ENCODE data around the gene GSTM3.

Gene GSTM3

GRCh38 chr1:109730666-109731065 is 10.2 kb downstream of the GSTM3 start:
- Histone ChIP-seq H3K4me1 (ENCODE audit: control insufficient read depth, low read depth, low read length) (peaks cover 21% of the 10 kb centered on the region), H3K9ac (ENCODE audit: low read length) (no peak overlapping the region), H3K27ac (ENCODE audit: low read length) (no peak overlapping the region), H3K27me3 (ENCODE audit: control insufficient read depth, insufficient read depth, low read length) (no peaks in the 10 kb centered on the region), H3K4me3 (ENCODE audit: low read length) (no peak overlapping the region), H3K9me3 (ENCODE audit: control insufficient read depth, low read depth, low read length) (no peaks in the 10 kb centered on the region), H3K36me3 (ENCODE audit: control insufficient read depth, low read depth, low read length) (no peaks in the 10 kb centered on the region)

- Histone ChIP-seq H3K9ac (ENCODE audit: low read length) (no peak overlapping the region), H3K4me1 (ENCODE audit: control insufficient read depth, low read depth, low read length) (peaks cover 21% of the 10 kb centered on the region), H3K36me3 (ENCODE audit: control insufficient read depth, low read depth, low read length) (no peaks in the 10 kb centered on the region), H3K27me3 (ENCODE audit: control insufficient read depth, insufficient read depth, low read length) (no peaks in the 10 kb centered on the region), H3K27ac (ENCODE audit: low read length) (no peak overlapping the region), H3K4me3 (ENCODE audit: low read length) (no peak overlapping the region), H3K9me3 (ENCODE audit: control insufficient read depth, low read depth, low read length) (no peaks in the 10 kb centered on the region)
Observed at GRCh38 chr1:109728870-109729269, 12.0 kb downstream of the GSTM3 start.

- Histone ChIP-seq H3K27ac (ENCODE audit: low read length) (no peak overlapping the region), H3K9ac (ENCODE audit: low read length) (no peak overlapping the region), H3K9me3 (ENCODE audit: control insufficient read depth, low read depth, low read length) (no peaks in the 10 kb centered on the region), H3K4me3 (ENCODE audit: low read length) (no peak overlapping the region), H3K4me1 (ENCODE audit: control insufficient read depth, low read depth, low read length) (peaks cover 21% of the 10 kb centered on the region), H3K36me3 (ENCODE audit: control insufficient read depth, low read depth, low read length) (no peaks in the 10 kb centered on the region), H3K27me3 (ENCODE audit: control insufficient read depth, insufficient read depth, low read length) (no peaks in the 10 kb centered on the region)
Observed at GRCh38 chr1:109726728-109727373, 14.0 kb downstream of the GSTM3 start.

- no peaks in the 10 kb centered on the region for H3K36me3 ChIP-seq (ENCODE audit: control insufficient read depth, low read depth, low read length)
- H3K9ac ChIP-seq (ENCODE audit: low read length), result no peak overlapping the region
- no peak overlapping the region for H3K27ac ChIP-seq (ENCODE audit: low read length)
- no peaks in the 10 kb centered on the region for H3K9me3 ChIP-seq (ENCODE audit: control insufficient read depth, low read depth, low read length)
- H3K27me3 ChIP-seq (ENCODE audit: control insufficient read depth, insufficient read depth, low read length), result no peaks in the 10 kb centered on the region
- H3K4me3 ChIP-seq (ENCODE audit: low read length), result no peak overlapping the region
- H3K4me1 ChIP-seq (ENCODE audit: control insufficient read depth, low read depth, low read length), result peaks cover 21% of the 10 kb centered on the region
Observed at GRCh38 chr1:109726007-109726406, 14.8 kb downstream of the GSTM3 start.

GRCh38 chr1:109725510-109725909 is 15.3 kb downstream of the GSTM3 start:
- peaks cover 19% of the 10 kb centered on the region for H3K4me1 ChIP-seq (ENCODE audit: control insufficient read depth, low read depth, low read length)
- no peak overlapping the region for H3K4me3 ChIP-seq (ENCODE audit: low read length)
- no peak overlapping the region for H3K9ac ChIP-seq (ENCODE audit: low read length)
- H3K27ac ChIP-seq (ENCODE audit: low read length), result no peak overlapping the region
- H3K36me3 ChIP-seq (ENCODE audit: control insufficient read depth, low read depth, low read length), result no peaks in the 10 kb centered on the region
- H3K9me3 ChIP-seq (ENCODE audit: control insufficient read depth, low read depth, low read length), result no peaks in the 10 kb centered on the region
- no peaks in the 10 kb centered on the region for H3K27me3 ChIP-seq (ENCODE audit: control insufficient read depth, insufficient read depth, low read length)

- Histone ChIP-seq H3K36me3 (ENCODE audit: control insufficient read depth, low read depth, low read length) (no peaks in the 10 kb centered on the region), H3K27me3 (ENCODE audit: control insufficient read depth, insufficient read depth, low read length) (no peaks in the 10 kb centered on the region), H3K27ac (ENCODE audit: low read length) (no peak overlapping the region)
Observed at GRCh38 chr1:109724933-109725332, 15.9 kb downstream of the GSTM3 start.

GRCh38 chr1:109722908-109723691 is 17.7 kb downstream of the GSTM3 start:
- Histone ChIP-seq H3K4me1 (ENCODE audit: control insufficient read depth, low read depth, low read length) (peaks cover 9% of the 10 kb centered on the region), H3K36me3 (ENCODE audit: control insufficient read depth, low read depth, low read length) (no peaks in the 10 kb centered on the region), H3K9ac (ENCODE audit: low read length) (no peak overlapping the region), H3K9me3 (ENCODE audit: control insufficient read depth, low read depth, low read length) (no peaks in the 10 kb centered on the region), H3K27me3 (ENCODE audit: control insufficient read depth, insufficient read depth, low read length) (no peaks in the 10 kb centered on the region), H3K4me3 (ENCODE audit: low read length) (no peak overlapping the region), H3K27ac (ENCODE audit: low read length) (no peak overlapping the region)

More at GRCh38 chr1:109724933-109725332, 15.9 kb downstream of the GSTM3 start:
- no peak overlapping the region for H3K9ac ChIP-seq (ENCODE audit: low read length)
- H3K4me3 ChIP-seq (ENCODE audit: low read length), result no peak overlapping the region
- H3K9me3 ChIP-seq (ENCODE audit: control insufficient read depth, low read depth, low read length), result no peaks in the 10 kb centered on the region
- peaks cover 13% of the 10 kb centered on the region for H3K4me1 ChIP-seq (ENCODE audit: control insufficient read depth, low read depth, low read length)

GRCh38 chr1:109721971-109722370 is 18.9 kb downstream of the GSTM3 start:
- no peak overlapping the region for H3K9ac ChIP-seq (ENCODE audit: low read length)
- no peaks in the 10 kb centered on the region for H3K27me3 ChIP-seq (ENCODE audit: control insufficient read depth, insufficient read depth, low read length)
- peaks cover 4% of the 10 kb centered on the region for H3K4me1 ChIP-seq (ENCODE audit: control insufficient read depth, low read depth, low read length)
- no peak overlapping the region for H3K27ac ChIP-seq (ENCODE audit: low read length)
- H3K4me3 ChIP-seq (ENCODE audit: low read length), result no peak overlapping the region
- no peaks in the 10 kb centered on the region for H3K36me3 ChIP-seq (ENCODE audit: control insufficient read depth, low read depth, low read length)
- no peaks in the 10 kb centered on the region for H3K9me3 ChIP-seq (ENCODE audit: control insufficient read depth, low read depth, low read length)

- Histone ChIP-seq H3K27ac (ENCODE audit: low read length) (no peak overlapping the region), H3K27me3 (ENCODE audit: control insufficient read depth, insufficient read depth, low read length) (no peaks in the 10 kb centered on the region), H3K4me3 (ENCODE audit: low read length) (no peak overlapping the region), H3K36me3 (ENCODE audit: control insufficient read depth, low read depth, low read length) (no peaks in the 10 kb centered on the region), H3K4me1 (ENCODE audit: control insufficient read depth, low read depth, low read length) (no peaks in the 10 kb centered on the region), H3K9me3 (ENCODE audit: control insufficient read depth, low read depth, low read length) (no peaks in the 10 kb centered on the region), H3K9ac (ENCODE audit: low read length) (no peak overlapping the region)
Observed at GRCh38 chr1:109721042-109721441, 19.8 kb downstream of the GSTM3 start.

GRCh38 chr1:109719337-109719837 is 21.5 kb downstream of the GSTM3 start:
- Histone ChIP-seq H3K4me3 (ENCODE audit: low read length) (no peak overlapping the region), H3K9me3 (ENCODE audit: control insufficient read depth, low read depth, low read length) (no peaks in the 10 kb centered on the region), H3K36me3 (ENCODE audit: control insufficient read depth, low read depth, low read length) (no peaks in the 10 kb centered on the region), H3K27ac (ENCODE audit: low read length) (no peak overlapping the region), H3K9ac (ENCODE audit: low read length) (no peak overlapping the region), H3K4me1 (ENCODE audit: control insufficient read depth, low read depth, low read length) (no peaks in the 10 kb centered on the region), H3K27me3 (ENCODE audit: control insufficient read depth, insufficient read depth, low read length) (no peaks in the 10 kb centered on the region)

- no peak overlapping the region for H3K9ac ChIP-seq (ENCODE audit: low read length)
- no peak overlapping the region for H3K4me3 ChIP-seq (ENCODE audit: low read length)
- H3K9me3 ChIP-seq (ENCODE audit: control insufficient read depth, low read depth, low read length), result no peaks in the 10 kb centered on the region
- H3K4me1 ChIP-seq (ENCODE audit: control insufficient read depth, low read depth, low read length), result no peaks in the 10 kb centered on the region
- H3K27me3 ChIP-seq (ENCODE audit: control insufficient read depth, insufficient read depth, low read length), result no peaks in the 10 kb centered on the region
- no peak overlapping the region for H3K27ac ChIP-seq (ENCODE audit: low read length)
- no peaks in the 10 kb centered on the region for H3K36me3 ChIP-seq (ENCODE audit: control insufficient read depth, low read depth, low read length)
Observed at GRCh38 chr1:109718495-109718894, 22.3 kb downstream of the GSTM3 start.

- Histone ChIP-seq H3K4me1 (ENCODE audit: control insufficient read depth, low read depth, low read length) (no peaks in the 10 kb centered on the region), H3K36me3 (ENCODE audit: control insufficient read depth, low read depth, low read length) (no peaks in the 10 kb centered on the region), H3K9me3 (ENCODE audit: control insufficient read depth, low read depth, low read length) (no peaks in the 10 kb centered on the region), H3K27ac (ENCODE audit: low read length) (no peak overlapping the region), H3K9ac (ENCODE audit: low read length) (no peak overlapping the region), H3K27me3 (ENCODE audit: control insufficient read depth, insufficient read depth, low read length) (no peaks in the 10 kb centered on the region), H3K4me3 (ENCODE audit: low read length) (no peak overlapping the region)
Observed at GRCh38 chr1:109717729-109718128, 23.1 kb downstream of the GSTM3 start.
